Mononuclear cell (primary cell): ENCODE data around the gene KYNU. TPM values are rescaled to one million over a fixed set of nuclear protein-coding genes. Genes with fewer than 3 reads are reported as not detected.

Experiments used
- H3K27me3 ChIP-seq: 2 replicates; pipeline ENCODE4 v1.6.0; 2011; ENCODE audit warnings: low read length, control low read depth; ENCODE audit not compliant: insufficient read depth
- H3K4me1 ChIP-seq: 2 replicates; pipeline ENCODE4 v1.5.1; 2011; ENCODE audit warnings: mild to moderate bottlenecking, low read length, control low read depth; ENCODE audit not compliant: insufficient read depth
- H3K4me3 ChIP-seq: 2 replicates; pipeline ENCODE4 v1.5.1; 2011; ENCODE audit warnings: mild to moderate bottlenecking, low read length, moderate library complexity
- H3K9me3 ChIP-seq: 2 replicates; pipeline ENCODE4 v1.5.1; 2011; ENCODE audit warnings: low read depth, mild to moderate bottlenecking, control low read depth, low read length
- total RNA-seq: library from RNA; depleted of rRNA; stranded (reverse); fragments of >200 nt; gene quantifications from one replicate; pipeline ENCODE4 v1.2.3, GENCODE V29; 2012

KYNU gene
- total RNA-seq, 1 donor, result 35.9 TPM

DNA sequence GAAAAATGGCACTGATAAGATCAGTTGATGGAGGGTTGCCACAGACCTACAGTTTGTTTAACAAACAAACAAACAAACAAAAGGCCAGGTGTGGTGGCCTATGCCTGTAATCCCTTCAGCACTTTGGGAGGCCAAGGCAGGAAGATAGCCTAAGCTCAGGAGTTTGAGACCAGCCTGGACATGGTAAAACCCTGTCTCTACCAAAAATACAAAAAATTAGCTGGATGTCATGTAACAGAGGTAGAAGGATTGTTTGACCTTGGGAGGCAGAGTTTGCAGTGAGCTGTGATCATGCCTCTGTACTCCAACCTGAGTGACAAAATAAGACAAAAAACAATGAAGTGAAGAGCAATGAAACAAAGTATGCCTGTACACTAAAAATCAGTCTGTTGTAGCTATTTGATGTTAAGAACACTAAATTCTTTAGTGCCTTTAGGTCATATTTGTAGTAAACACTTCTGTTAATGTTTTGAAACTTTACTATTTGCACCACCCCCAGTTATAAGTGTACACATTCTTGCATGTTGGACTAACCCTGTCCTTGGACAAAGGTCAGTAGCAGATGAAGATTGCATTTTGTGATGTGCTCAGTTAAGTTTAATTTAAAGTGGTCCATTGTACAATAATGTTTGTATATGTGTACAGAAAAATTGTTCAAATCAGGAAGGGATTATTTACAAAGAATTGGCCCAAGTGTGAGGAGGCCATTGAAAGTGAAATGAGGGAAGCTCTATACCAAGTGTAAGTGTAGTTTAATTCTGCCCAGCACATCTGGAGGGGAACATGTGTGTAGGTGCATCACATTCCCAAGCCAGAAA, 73.9 kb downstream of the KYNU start:
- Histone ChIP-seq H3K4me3 (no peak overlapping the region), H3K9me3 (no peaks in the 10 kb centered on the region), H3K4me1 (no peaks in the 10 kb centered on the region), H3K27me3 (no peaks in the 10 kb centered on the region)

DNA sequence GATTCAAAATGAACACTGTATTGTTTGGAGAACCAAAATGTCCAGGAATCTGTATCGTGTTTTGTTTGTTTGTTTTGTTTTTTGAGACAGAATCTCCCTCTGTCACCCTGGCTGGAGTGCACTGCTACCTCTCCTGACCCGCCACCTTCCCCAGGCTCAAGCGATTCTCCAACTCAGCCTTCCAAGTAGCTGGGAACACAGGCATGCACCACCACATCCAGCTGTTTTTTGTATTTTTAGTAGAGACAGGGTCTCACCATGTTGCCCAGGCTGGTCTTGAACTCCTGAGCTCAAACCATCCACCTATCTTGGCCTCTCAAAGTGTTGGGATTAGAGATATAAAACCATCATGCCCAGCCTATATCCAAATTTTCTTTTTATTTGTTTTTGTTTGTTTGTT, 74.6 kb downstream of the KYNU start:
- no peaks in the 10 kb centered on the region for H3K9me3 ChIP-seq
- no peaks in the 10 kb centered on the region for H3K27me3 ChIP-seq
- H3K4me3 ChIP-seq, result no peak overlapping the region
- H3K4me1 ChIP-seq, result no peaks in the 10 kb centered on the region

DNA sequence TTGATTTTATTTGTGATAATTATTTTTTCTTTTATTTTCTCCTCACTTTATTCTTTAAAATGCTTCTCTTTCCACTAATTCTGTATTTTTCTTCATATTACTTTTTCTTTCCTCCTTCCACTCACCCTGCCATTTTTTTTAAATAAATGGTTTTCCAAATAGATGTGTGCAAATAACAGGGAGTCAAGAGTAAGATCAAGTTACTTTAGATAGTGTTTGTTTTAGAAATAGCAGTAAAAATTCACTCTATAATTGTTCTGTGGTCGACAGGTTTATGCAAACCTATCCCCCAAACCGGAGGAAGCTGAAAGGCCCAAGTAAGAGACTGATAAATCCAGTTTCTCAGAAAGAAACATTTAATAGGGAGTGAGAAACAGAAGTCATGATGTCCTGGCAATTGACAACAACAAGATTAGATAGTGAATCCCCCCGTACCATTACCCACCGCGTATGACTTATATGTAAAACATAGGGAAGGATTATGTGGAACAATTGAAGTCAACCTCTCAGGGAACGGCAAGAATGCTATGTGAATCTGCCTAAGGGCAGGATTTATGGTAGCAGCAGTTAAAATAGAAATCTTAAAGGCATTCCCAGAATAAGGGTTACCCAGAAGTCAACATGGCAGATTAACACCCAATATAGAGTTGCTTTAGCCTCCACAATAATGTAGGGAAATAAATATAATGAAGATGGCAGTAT, 75.5 kb downstream of the KYNU start:
- Histone ChIP-seq H3K9me3 (no peaks in the 10 kb centered on the region), H3K4me3 (no peak overlapping the region), H3K27me3 (no peaks in the 10 kb centered on the region), H3K4me1 (no peaks in the 10 kb centered on the region)

DNA sequence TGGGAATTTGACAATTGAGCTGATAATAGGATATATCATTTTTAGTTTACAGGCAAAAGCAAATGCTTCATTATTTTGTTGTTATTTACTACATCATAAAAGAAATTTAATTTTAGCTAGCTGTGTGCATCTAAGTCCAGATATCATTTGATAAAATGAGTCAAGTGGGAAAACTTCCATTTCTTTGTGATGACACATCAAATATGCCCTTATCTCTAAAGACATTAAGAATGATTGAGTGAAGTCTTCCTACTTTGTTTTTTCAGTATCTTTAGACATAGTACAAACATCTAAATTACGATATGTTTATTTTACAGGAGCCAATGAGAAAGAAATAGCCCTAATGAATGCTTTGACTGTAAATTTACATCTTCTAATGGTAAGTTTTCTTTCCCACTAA, 77.0 kb downstream of the KYNU start:
- Histone ChIP-seq H3K4me3 (no peak overlapping the region), H3K4me1 (no peaks in the 10 kb centered on the region), H3K9me3 (no peaks in the 10 kb centered on the region), H3K27me3 (no peaks in the 10 kb centered on the region)

DNA sequence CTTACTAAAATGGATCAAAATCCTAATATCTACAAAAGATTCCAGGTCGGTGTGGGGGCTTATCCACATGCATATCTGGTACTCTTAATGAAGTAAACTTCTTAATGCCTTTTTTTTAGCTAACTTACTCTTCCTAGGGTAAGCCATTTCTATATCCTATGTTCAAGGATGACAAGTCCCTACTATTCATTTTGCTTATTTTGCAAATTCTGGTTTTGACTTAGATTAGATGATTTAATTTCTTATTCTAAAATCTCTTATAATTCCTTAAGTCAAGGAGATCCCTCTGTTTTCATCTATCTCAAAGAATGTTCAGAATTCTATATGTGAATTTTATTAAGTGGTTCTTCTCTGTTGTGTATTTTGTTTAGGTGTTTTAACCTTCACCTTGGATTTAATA, 79.7 kb downstream of the KYNU start:
- Histone ChIP-seq H3K27me3 (no peaks in the 10 kb centered on the region), H3K4me1 (no peaks in the 10 kb centered on the region), H3K9me3 (no peaks in the 10 kb centered on the region), H3K4me3 (no peak overlapping the region)

DNA sequence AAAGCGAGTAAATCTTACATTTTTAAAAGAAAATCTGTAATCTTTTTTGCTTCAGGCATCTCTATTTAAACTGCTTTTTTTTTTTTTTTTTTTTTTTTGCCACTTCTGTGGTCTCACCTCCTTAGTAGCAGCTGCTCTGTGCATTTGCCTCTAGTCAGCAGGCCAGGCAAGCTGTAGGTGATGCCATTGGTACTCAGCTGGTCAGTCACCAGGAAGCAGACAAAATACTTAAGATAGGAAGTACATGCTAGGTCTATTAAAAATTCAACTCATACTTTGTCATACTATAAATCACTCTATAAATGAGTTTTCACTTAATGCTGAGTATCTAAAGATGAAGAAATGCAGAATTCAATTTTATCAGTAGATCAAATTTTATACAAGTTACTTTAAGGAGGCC, 83.7 kb downstream of the KYNU start:
- Histone ChIP-seq H3K4me1 (no peaks in the 10 kb centered on the region), H3K4me3 (no peak overlapping the region), H3K9me3 (peaks cover 6% of the 10 kb centered on the region), H3K27me3 (no peaks in the 10 kb centered on the region)

DNA sequence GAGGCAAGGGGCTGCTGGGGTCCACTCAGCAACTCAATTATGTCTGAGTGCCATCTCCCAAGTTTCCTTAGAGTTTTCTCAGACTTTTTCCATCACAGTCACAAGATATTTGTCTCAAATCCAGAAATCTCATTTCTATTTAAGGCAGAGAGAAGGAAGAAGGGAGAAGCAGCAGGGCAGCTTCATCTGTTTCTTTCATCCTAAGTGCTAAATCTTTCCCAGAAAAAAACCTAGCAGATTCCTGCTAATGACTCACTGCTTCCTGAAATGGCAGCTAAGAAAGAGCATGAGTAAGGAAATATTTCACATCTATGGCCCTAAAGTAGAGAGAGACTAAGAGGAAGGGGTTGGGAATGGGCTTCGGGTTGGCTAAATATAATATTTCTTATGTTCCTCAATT, 88.0 kb downstream of the KYNU start:
- no peaks in the 10 kb centered on the region for H3K4me1 ChIP-seq

DNA sequence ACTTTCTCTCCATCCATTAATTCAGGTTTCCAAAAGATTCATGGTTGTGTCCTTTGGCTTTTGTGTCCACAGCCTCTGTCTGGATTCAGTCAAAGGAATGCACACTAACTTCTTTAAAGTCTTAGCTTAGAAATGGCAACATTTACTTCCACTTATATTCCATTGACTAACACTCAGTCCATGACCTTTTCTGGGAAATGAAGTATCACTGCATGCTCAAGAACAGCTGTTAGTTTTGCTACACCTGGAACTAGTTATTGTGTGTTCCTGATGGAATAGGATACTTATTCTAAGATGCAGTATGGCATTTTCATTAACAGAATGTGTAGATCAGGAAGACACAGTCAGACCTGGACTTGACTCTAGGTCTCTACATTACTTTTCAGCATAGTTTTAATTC, 88.8 kb downstream of the KYNU start:
- no peaks in the 10 kb centered on the region for H3K27me3 ChIP-seq
- H3K9me3 ChIP-seq, result peaks cover 6% of the 10 kb centered on the region
- H3K4me3 ChIP-seq, result no peak overlapping the region
- no peaks in the 10 kb centered on the region for H3K4me1 ChIP-seq

More for the DNA sequence above, 88.0 kb downstream of the KYNU start:
- peaks cover 6% of the 10 kb centered on the region for H3K9me3 ChIP-seq
- no peaks in the 10 kb centered on the region for H3K27me3 ChIP-seq
- no peak overlapping the region for H3K4me3 ChIP-seq

DNA sequence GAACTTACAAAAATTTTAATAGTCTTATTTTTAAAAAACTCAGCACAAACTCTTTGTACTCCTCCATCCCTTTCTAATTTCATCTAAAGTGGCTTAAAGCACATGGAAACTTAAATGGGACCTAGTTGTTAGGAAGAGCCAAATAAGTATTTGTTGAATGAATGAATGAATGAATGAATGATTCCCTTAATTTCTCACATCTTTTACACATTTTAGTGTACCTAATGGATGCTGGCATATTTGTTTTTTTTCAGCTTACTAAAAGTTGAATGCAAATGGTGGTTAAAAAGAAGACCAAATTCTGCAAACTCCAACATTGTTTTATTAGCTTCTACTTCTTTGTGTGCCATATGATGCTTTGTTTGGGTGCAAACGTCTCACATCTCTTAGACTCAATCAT, 89.6 kb downstream of the KYNU start:
- no peak overlapping the region for H3K4me3 ChIP-seq
- no peaks in the 10 kb centered on the region for H3K4me1 ChIP-seq
- H3K9me3 ChIP-seq, result peaks cover 6% of the 10 kb centered on the region
- no peaks in the 10 kb centered on the region for H3K27me3 ChIP-seq

DNA sequence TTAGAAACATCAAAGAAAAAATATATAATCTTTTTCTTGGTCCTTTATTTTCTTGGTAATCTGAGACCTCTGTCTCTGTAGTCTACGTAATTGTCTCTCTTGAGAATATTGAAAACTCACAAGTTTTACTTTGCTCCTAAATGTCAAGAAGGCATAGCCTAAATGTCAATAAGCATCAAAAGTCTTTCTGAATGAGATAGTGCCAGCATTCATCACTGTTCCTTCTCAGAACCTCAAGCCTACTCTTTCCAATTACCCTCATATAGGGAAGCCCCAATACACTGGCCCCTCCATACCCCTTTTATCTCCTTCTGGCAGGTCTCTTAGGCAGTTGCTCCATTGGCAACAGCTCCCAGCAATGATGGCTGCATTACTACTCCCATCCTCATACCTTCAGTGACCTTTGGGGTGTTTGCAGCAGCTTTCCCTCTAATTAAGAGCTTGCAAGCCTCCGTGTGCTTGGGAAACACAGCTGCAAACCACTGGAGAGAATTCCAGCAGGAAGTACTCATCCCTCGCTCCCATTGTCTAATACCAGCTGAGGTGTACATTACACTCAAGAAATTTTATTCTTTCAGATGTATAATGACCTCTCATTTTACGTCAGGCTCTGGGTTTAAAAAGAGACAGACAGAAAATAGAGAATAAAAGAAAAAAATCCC, 95.8 kb downstream of the KYNU start:
- H3K4me3 ChIP-seq, result no peak overlapping the region
- no peaks in the 10 kb centered on the region for H3K9me3 ChIP-seq
- H3K27me3 ChIP-seq, result no peaks in the 10 kb centered on the region
- H3K4me1 ChIP-seq, result no peaks in the 10 kb centered on the region

DNA sequence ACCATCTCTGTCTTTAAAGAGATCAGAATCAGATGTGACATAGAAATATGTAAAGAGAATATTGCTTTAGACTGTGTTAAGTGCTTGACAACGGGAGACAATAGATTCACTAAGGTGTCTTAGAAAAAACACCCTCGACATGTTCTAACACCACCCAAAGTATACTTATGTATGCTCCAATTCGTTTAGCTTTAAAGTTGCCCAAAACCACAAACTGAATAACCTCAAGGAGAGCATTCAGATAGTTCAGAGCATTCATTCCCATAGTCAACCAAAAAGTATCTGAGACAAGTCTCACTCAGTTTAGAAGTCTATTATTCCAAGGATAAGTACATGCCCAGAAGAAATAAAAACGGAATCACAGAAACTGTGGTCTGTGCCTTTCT, 96.4 kb downstream of the KYNU start:
- no peaks in the 10 kb centered on the region for H3K4me1 ChIP-seq
- no peaks in the 10 kb centered on the region for H3K27me3 ChIP-seq
- no peaks in the 10 kb centered on the region for H3K9me3 ChIP-seq
- H3K4me3 ChIP-seq, result no peak overlapping the region

DNA sequence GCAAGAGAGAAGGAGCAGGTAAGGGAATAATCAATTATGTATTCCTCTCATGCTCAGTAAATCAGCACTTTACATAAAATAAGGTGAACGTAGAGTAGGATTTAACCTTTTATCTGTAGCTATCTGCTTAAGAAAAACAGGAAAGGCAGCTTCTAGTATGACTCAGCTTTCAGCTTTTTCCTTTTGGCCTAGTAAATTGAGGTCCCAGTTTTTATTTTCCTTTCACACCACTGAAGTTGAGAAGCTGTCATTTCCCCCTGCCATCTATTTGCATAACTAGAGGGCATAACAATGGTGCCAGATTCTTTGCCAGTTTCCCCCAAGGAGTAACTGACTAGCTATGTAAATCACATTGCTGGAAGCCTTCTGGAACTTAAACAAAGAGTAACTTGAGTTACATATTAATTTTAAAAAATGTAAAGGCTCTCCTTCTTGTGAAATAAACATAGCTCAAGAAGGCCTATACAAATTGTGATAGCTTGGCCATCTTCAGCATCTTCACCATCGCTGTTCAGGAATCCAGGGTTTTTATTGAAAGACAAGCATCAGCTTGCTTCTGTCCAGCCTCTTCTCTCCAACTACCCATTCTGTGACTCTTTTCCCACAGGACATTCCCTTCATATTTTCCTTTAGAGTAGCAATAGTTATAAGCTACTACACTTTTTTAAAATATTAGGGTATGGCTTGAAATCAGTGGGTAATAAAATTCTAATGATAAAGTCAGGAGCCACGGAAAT, 97.0 kb downstream of the KYNU start:
- Histone ChIP-seq H3K4me3 (no peak overlapping the region), H3K9me3 (no peaks in the 10 kb centered on the region), H3K4me1 (no peaks in the 10 kb centered on the region), H3K27me3 (no peaks in the 10 kb centered on the region)

DNA sequence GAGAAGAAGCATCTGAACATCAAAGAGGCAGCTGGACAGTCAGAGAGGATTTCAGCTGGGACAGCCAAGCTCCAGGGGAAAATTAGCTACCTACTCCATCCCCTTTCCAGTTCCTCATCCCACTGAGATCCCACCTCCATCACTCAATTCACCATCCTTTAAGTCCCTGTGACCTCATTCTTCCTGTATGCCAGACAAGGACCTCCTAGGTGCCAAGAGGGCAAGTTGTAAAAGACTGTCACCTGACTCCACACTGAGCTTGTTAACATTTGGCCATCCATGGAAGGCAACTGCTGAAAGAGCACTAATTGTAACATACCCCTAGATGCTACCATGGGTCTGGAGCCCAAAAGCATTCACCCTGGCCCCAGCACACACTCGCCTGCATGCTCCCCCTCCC, 97.8 kb downstream of the KYNU start:
- Histone ChIP-seq H3K27me3 (no peaks in the 10 kb centered on the region), H3K4me3 (no peak overlapping the region), H3K4me1 (no peaks in the 10 kb centered on the region), H3K9me3 (no peaks in the 10 kb centered on the region)

DNA sequence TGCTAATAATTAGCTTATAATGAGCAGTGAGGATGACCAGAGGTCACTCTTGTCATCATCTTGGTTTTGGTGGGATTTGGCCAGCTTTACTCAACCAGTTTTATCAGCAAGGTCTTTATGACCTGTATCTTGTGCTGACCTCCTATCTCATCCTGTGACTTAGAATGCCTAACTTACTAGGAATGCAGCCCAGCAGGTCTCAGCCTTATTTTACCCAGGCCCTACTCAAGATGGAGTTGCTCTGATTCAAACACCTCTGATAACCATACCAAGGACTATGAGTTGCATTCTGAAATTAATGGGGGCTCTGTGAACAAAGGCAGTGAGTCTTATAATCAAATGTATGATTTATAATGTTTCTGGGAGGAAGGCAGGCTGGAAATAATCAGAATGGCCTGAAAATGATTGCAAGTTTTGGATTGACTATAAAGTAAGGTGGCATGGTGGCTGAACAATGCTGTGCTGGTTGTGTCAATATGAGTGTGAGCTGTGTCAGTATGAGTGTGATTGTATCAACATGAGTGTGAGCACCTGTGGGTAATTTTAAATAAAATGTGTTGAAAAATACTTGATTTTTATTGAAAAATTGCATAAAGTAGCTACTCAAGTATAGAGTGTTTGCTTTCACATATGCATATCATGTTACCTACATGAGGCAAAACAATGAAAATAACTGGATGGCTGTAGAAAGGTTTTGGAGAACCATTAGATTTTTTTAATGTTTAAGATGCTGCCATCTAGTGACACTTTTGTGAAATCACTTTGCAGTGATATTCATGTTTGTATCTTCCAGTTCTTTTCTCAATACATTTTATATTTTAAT, 103.0 kb downstream of the KYNU start:
- Histone ChIP-seq H3K27me3 (no peaks in the 10 kb centered on the region), H3K4me1 (no peaks in the 10 kb centered on the region), H3K9me3 (no peaks in the 10 kb centered on the region), H3K4me3 (no peak overlapping the region)
